ENCODE measurements around the gene EFNA2.

EFNA2 gene

GRCh38 chr19:1285737-1286360 lies at the start of gene EFNA2:
Gene EFNA2 (plus strand): TSS chr19:1285873. CDS start chr19:1286169, 296 bp downstream.
- H3K4me1 Mint-ChIP-seq, result peaks cover 9% of the 10 kb centered on the region
- peaks cover 24% of the 10 kb centered on the region for H3K27me3 Mint-ChIP-seq
- DNase-seq (ENCODE audit: low spot score in 2 of 2) (no peak), ATAC-seq (replicated peaks; ENCODE audit: extremely low read depth, poor library complexity, severe bottlenecking) (no peak)
- no peaks in the 10 kb centered on the region for H3K9me3 Mint-ChIP-seq
- H3K4me3 Mint-ChIP-seq, result peak within 1 kb of the TSS; percentile 69
- peaks cover 2% of the 10 kb centered on the region for H3K36me3 Mint-ChIP-seq (ENCODE audit: insufficient read depth)
- no peak within 1 kb of the TSS for H3K27ac Mint-ChIP-seq (ENCODE audit: low read depth)

DNA sequence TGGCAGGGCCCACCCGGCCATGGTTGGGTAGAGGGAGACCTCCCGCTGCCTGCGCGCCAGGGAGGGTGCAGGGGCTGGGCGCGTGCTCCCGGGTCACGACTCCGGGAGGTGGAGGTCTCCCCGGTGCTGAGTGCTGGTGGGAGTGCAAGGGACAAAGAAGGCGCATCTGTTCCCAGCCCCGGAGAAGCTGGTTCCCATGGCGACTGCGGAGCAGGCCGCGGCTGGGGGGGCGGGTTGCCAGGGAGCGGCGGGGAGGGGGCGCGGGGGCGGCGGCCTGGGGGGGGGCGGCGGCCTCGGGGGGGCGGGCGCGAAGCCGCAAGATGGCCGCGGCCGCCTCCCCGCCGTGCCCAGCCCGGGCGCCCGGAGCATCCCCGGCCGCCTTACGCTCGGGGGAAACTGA lies 49.1 kb upstream of the EFNA2 start:
- Mint-ChIP-seq H3K27me3 (peaks cover 12% of the 10 kb centered on the region), H3K4me3 (no peak overlapping the region), H3K4me1 (peaks cover 15% of the 10 kb centered on the region), H3K36me3 (ENCODE audit: insufficient read depth) (peaks cover 6% of the 10 kb centered on the region), H3K9me3 (no peaks in the 10 kb centered on the region), H3K27ac (ENCODE audit: low read depth) (no peak overlapping the region)
- DNase-seq (ENCODE audit: low spot score in 2 of 2) (no peak), ATAC-seq (replicated peaks; ENCODE audit: extremely low read depth, poor library complexity, severe bottlenecking) (no peak)

DNA sequence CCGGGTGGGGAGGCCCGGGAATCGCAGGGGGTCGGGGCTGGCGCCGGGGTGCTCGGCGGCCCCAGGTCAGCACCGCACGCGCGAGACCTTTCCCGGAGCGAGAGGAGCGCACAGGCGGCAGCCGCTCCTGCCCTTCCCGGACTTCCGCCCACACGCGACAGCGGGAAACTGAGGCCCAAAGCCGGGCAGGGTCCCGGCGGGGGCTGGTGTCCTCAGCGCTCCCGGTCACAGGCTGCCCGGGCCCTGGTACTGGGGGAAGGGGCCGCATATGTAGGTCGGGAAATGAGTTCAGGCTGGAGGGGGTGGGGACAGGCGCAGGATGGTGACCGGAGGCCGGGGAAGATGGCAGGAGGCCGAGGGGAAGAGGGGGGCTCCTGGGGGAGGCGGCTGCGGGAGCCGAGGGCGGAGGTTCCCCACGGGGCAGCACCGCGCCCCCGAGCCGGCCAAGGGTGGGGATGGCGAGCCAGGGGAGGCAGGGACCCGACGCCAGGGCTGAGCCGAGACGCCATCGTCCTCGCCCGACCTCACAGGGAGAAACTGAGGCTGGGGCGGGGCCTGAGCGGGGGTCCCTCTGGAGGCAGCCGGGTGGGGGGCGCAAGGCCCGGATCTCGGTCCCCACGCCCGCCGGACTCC lies 48.5 kb upstream of the EFNA2 start:
- H3K27me3 Mint-ChIP-seq, result peaks cover 12% of the 10 kb centered on the region
- peaks cover 7% of the 10 kb centered on the region for H3K36me3 Mint-ChIP-seq (ENCODE audit: insufficient read depth)
- ATAC-seq (replicated peaks; ENCODE audit: extremely low read depth, poor library complexity, severe bottlenecking), result no peak
- no peak for DNase-seq (ENCODE audit: low spot score in 2 of 2)
- H3K9me3 Mint-ChIP-seq, result no peaks in the 10 kb centered on the region
- peaks cover 17% of the 10 kb centered on the region for H3K4me1 Mint-ChIP-seq
- H3K4me3 Mint-ChIP-seq, result peak overlapping the region; percentile 52
- no peak overlapping the region for H3K27ac Mint-ChIP-seq (ENCODE audit: low read depth)

DNA sequence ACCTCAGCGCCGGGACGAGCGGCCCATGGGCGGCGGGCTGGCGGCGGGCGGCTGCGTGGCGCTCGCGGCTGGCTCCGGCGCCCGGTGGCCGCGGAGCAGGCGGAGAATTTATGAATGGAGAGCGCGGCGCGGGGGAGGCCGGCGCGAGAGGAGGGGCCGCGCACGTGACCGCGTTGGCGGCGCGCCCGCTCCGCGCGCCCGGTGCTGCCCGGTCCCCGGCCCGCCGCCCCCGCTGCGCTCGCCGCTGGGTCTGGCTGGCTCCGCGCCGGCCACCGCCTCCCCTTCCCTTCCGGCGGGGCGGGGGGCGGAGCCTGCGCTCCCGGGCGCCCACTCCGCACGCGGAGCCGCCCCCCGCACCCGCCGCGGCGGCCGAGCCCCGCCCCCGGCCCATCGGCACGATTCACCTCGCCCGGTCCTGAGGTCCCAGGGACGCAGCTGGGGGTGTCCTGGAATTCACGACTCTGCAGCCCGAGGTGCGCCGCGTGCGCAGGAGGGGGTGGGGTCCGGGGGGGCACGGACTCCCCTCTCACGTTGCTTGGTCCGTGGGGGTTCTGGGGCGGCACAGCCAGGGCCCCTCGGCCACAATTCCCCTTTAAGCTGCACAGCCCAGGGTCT lies 47.8 kb upstream of the EFNA2 start, which contains the start of gene CBARP:
CBARP (minus strand) TSS at position 252 of the 615 bp plus-strand sequence. CDS start 1,905 bp downstream, outside the sequence.
- Mint-ChIP-seq H3K36me3 (ENCODE audit: insufficient read depth) (peaks cover 7% of the 10 kb centered on the region), H3K4me1 (peaks cover 17% of the 10 kb centered on the region), H3K4me3 (peak within 1 kb of the TSS; percentile 87), H3K27me3 (peaks cover 12% of the 10 kb centered on the region), H3K9me3 (no peaks in the 10 kb centered on the region), H3K27ac (ENCODE audit: low read depth) (peak within 1 kb of the TSS; percentile 96)
- no peak for ATAC-seq (replicated peaks; ENCODE audit: extremely low read depth, poor library complexity, severe bottlenecking)
- no peak for DNase-seq (ENCODE audit: low spot score in 2 of 2)

DNA sequence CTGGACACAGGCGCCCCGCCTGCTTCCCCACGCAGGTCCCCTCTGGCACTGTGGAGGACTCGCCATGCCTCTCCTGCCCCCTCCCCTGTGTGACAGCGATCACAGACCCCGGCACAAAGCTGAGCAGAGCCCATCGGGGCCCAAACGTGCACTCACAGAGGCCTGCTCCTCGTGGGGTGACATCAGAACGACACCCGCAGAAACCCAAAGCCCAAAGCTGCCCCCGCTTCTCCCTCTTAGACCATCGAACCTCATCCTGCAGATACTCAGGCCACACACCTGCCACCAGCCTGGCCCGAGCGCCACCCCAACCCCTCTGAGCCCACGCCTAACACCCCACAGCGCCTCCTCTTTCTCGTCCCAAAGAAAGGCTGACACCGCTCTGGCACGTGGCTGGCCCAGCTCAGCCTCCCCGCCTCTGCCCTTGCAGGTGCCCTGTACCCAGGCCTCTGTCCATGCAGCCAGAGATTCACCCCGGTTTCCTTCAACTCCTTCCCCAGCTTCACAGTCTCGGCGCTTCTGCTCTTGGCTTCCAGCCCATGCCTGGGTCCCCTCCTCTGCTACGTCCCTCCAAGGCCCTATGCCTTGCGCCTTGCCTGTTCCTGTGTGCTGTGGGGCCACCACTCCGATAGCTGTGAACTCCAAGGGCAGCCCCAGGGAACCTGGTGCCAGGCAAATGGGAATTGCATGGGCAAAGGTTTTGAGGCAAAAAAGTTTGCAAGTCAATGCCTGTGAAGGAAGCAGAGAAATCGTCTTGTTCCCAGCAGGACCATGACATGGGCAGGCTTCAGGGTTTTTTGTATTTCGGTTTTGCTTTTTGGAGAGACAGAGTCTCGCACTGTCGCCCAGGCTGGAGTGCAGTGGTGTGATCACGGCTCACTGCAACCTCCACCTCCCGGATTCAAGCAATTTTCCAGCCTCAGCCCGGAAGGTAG lies 47.0 kb upstream of the EFNA2 start:
- Mint-ChIP-seq H3K4me1 (peaks cover 17% of the 10 kb centered on the region), H3K27ac (ENCODE audit: low read depth) (peak overlapping the region; percentile 96)

GRCh38 chr19:1239420-1239795 lies 46.3 kb upstream of the EFNA2 start:
- Mint-ChIP-seq H3K9me3 (no peaks in the 10 kb centered on the region), H3K4me3 (peak overlapping the region; percentile 87), H3K27ac (ENCODE audit: low read depth) (peak overlapping the region; percentile 96), H3K4me1 (peaks cover 17% of the 10 kb centered on the region), H3K36me3 (ENCODE audit: insufficient read depth) (peaks cover 7% of the 10 kb centered on the region), H3K27me3 (peaks cover 12% of the 10 kb centered on the region)
- ATAC-seq (replicated peaks; ENCODE audit: extremely low read depth, poor library complexity, severe bottlenecking), result no peak
- DNase-seq (ENCODE audit: low spot score in 2 of 2), result no peak

More for the DNA sequence above, 47.0 kb upstream of the EFNA2 start:
- Mint-ChIP-seq H3K36me3 (ENCODE audit: insufficient read depth) (peaks cover 7% of the 10 kb centered on the region), H3K9me3 (no peaks in the 10 kb centered on the region), H3K4me3 (peak overlapping the region; percentile 87), H3K27me3 (peaks cover 12% of the 10 kb centered on the region)
- ATAC-seq (replicated peaks; ENCODE audit: extremely low read depth, poor library complexity, severe bottlenecking) (no peak), DNase-seq (ENCODE audit: low spot score in 2 of 2) (no peak)

DNA sequence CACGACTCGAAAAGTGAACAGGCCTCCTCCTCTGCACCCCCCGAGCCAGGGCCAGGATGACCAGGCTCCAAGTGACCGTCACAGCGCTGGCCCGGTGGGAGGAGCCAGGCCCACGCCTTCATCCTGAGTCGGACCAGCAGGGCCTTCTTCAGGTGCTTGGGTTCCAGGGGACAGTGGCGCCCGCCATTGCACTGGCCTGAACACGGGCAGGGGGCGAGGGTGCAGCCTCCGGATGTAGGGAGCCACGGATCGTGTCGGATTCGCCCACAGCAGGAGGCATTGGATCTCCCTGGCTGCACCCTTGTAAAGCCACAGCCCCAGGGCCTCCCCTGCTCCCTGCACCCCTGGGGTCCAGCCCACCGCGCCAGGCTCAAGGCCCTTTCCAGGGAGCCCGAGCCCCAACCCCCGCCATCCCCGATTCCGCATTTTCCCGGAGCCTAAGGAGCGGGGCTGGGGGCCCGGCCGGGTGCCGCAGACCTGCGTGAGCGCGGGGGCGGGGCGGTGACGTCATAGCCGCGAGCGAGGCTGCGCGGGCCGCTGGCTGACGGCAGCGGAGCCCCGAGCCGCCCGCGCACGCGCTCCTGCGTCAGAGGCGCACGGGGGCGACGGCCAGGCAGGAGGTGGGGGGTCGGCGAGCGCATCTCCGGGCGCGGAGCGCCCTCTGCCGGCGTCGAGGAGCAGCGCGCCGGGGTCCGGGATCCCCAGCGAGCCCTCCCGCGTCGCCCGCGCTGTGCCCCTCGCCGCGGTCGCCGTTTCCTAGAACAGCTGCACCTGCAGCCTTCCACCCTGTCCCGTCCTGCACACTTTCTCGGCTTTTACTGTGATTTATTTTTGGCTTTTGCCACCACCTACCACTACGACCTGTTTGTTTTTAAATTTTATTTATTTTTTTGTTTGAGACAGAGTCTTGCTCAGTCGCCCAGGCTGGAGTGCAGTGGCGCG lies 45.6 kb upstream of the EFNA2 start:
- Mint-ChIP-seq H3K4me1 (peaks cover 21% of the 10 kb centered on the region), H3K36me3 (ENCODE audit: insufficient read depth) (peaks cover 9% of the 10 kb centered on the region), H3K9me3 (no peaks in the 10 kb centered on the region), H3K27me3 (peaks cover 12% of the 10 kb centered on the region), H3K4me3 (peak overlapping the region; percentile 87), H3K27ac (ENCODE audit: low read depth) (peak overlapping the region; percentile 96)
- ATAC-seq (replicated peaks; ENCODE audit: extremely low read depth, poor library complexity, severe bottlenecking) (peak; percentile 53), DNase-seq (ENCODE audit: low spot score in 2 of 2) (peak; percentile 89 to 90)

- peak overlapping the region; percentile 93 for H3K27ac Mint-ChIP-seq (ENCODE audit: low read depth)
- H3K9me3 Mint-ChIP-seq, result no peaks in the 10 kb centered on the region
- peaks cover 9% of the 10 kb centered on the region for H3K36me3 Mint-ChIP-seq (ENCODE audit: insufficient read depth)
- DNase-seq (ENCODE audit: low spot score in 2 of 2) (no peak), ATAC-seq (replicated peaks; ENCODE audit: extremely low read depth, poor library complexity, severe bottlenecking) (no peak)
- H3K4me3 Mint-ChIP-seq, result peak overlapping the region; percentile 87
- peaks cover 21% of the 10 kb centered on the region for H3K4me1 Mint-ChIP-seq
- peaks cover 12% of the 10 kb centered on the region for H3K27me3 Mint-ChIP-seq
Measured at GRCh38 chr19:1240925-1241324, 44.7 kb upstream of the EFNA2 start.

- ATAC-seq (replicated peaks; ENCODE audit: extremely low read depth, poor library complexity, severe bottlenecking) (peak; percentile 59), DNase-seq (ENCODE audit: low spot score in 2 of 2) (peak; percentile 80)
- Mint-ChIP-seq H3K27me3 (peaks cover 12% of the 10 kb centered on the region), H3K4me1 (peaks cover 21% of the 10 kb centered on the region), H3K36me3 (ENCODE audit: insufficient read depth) (peaks cover 9% of the 10 kb centered on the region), H3K4me3 (peak within 1 kb of the TSS; percentile 87), H3K27ac (ENCODE audit: low read depth) (peak within 1 kb of the TSS; percentile 93), H3K9me3 (no peaks in the 10 kb centered on the region)
Measured at GRCh38 chr19:1241417-1242095, 44.1 kb upstream of the EFNA2 start, which contains the start of gene ATP5F1D. Gene ATP5F1D (plus strand): TSS chr19:1241751. CDS start chr19:1241851, 100 bp downstream.

GRCh38 chr19:1243768-1244692 lies 41.6 kb upstream of the EFNA2 start:
- no peaks in the 10 kb centered on the region for H3K9me3 Mint-ChIP-seq
- peaks cover 18% of the 10 kb centered on the region for H3K36me3 Mint-ChIP-seq (ENCODE audit: insufficient read depth)
- peak overlapping the region; percentile 48 for H3K4me3 Mint-ChIP-seq
- H3K4me1 Mint-ChIP-seq, result peaks cover 11% of the 10 kb centered on the region
- peaks cover 1% of the 10 kb centered on the region for H3K27me3 Mint-ChIP-seq
- DNase-seq (ENCODE audit: low spot score in 2 of 2), result peak; percentile 84 to 85
- peak; percentile 45 for ATAC-seq (replicated peaks; ENCODE audit: extremely low read depth, poor library complexity, severe bottlenecking)
- H3K27ac Mint-ChIP-seq (ENCODE audit: low read depth), result peak overlapping the region; percentile 76
